ENCODE data around the gene TTC38.
"Not testable (repeated sequence)": the region's sequence is repeated elsewhere in the genome, so short reads cannot be mapped to it uniquely, and the experiment has no call there.

The TTC38 gene

DNA sequence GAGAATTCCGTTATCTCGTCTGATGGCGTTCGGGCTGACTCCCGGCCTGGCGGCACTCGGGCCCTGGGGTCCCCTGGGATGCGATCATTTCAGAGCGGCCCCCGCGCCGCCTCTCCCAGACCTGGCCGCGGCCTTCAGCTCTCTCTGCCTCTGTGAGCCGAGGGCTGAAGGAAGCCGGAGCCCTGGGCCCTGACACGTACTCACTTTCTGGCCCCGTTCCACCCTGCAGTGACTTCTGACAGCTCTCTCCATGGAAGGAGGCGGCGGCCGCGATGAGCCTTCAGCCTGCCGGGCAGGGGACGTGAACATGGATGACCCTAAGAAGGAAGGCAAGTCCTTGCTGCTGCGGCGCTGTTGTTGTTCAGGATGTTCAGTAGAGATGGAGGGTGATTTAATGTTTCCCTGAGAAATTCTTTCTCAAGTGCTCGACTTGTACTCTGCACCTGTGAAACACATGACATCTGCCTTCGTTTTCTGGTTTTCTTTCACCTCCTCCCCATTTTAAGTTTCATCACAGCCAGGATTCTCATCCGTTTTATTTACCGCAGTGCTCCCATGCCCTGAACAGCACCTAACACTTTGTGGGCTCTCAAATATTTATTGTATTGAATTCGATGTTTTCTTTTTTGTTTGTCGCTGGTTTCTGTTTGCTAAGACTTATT, 29.5 kb downstream of the TTC38 start:
- no peak for DNase-seq

- DNase-seq: no peak
These were observed 31.3 kb downstream of the TTC38 start for GRCh38 chr22:46299101-46299500.

GRCh38 chr22:46300491-46300890, 32.7 kb downstream of the TTC38 start:
- DNase-seq: no peak

DNA sequence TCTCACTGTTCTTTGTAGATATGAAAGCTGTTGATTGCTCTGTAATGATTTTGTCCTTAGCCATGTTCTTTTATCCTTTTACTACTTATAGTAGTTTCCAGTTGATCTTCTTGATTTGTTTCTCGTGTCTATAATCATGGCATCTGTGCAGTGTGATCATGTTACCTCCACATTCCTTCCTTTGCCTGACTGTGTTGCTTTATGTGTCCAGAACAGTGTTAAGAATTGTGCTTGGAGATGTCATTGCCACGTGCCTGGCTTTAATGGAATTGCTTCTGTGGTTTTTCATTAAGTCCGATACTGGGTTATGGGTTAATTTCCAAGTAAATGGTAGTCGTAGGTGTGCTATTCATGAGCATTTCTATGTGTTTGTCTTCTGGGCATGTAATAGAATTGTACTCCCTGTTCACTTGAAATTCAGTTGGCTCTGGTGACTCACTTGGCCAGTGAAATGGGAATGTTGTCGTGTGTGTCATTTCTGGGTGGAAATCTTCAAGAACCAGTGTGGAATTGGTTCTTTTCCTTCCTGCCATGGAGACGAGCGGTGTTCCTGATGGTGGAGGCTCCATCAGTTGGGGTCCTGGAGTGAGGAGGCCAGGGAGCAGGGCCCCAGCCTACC, 35.6 kb downstream of the TTC38 start:
- no peak for DNase-seq

DNA sequence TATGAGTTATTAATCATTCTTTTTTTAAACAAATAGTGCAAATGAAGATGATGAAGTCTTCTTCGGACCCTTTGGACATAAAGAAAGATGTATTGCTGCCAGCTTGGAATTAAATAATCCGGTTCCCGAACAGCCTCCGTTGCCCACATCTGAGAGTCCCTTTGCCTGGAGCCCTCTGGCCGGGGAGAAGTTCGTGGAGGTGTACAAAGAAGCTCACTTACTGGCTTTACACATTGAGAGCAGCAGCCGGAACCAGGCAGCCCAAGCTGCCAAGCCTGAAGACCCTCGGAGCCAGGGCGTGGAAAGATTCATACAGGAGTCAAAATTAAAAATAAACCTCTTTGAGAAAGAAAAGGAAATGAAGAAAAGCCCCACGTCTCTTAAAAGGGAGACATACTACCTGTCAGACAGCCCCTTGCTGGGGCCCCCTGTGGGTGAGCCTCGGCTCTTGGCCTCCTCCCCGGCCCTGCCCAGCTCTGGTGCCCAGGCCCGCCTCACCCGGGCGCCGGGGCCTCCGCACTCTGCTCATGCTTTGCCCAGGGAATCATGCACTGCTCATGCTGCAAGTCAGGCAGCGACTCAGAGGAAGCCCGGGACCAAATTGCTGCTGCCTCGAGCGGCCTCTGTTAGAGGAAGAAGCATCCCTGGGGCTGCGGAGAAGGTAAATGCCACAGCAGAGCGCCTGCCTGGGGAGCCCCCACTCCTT, 40.6 kb downstream of the TTC38 start:
- DNase-seq: no peak

GRCh38 chr22:46309526-46310085, 41.8 kb downstream of the TTC38 start:
- DNase-seq: no peak

- DNase-seq: no peak
These were observed 44.2 kb downstream of the TTC38 start for GRCh38 chr22:46312056-46312455.

DNA sequence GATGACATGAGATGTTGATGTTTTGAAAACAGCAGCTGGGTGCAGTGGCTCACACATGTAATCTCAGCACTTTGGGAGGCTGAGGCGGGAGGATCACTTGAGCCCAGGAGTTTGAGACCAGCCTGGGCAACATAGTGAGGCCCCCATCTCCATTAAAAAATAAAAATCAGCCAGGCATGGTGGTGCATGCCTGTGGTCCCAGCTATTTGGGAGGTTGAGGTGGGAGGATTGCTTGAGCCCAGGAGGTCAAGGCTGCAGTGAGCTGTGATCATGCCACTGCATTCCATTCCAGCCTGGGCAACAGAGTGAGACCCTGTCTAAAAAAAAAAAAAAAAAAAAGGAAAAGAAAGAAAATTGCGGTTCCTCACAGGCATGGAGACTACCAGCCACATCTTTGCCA, 45.0 kb downstream of the TTC38 start:
- DNase-seq: not testable (repeated sequence)

DNA sequence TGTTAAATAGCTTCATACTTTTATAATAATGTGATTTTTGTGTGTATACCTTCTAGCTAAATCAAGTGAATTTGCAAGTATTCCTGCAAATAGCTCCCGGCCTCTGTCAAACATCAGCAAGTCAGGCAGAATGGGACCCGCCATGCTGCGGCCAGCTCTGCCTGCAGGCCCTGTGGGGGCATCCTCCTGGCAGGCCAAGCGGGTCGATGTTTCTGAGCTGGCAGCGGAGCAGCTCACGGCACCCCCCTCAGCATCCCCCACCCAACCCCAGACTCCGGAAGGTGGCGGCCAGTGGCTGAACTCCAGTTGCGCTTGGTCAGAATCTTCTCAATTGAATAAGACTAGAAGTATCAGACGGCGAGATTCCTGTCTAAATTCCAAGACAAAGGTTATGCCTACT, 48.2 kb downstream of the TTC38 start:
- DNase-seq: no peak

GRCh38 chr22:46317646-46318045, 49.8 kb downstream of the TTC38 start:
- DNase-seq: no peak

- no peak for DNase-seq
These were observed 50.8 kb downstream of the TTC38 start for GRCh38 chr22:46318576-46318975.

- no peak for DNase-seq
These were observed 51.5 kb downstream of the TTC38 start for GRCh38 chr22:46319319-46319718.

GRCh38 chr22:46320166-46320710, 52.4 kb downstream of the TTC38 start:
- DNase-seq: no peak

DNA sequence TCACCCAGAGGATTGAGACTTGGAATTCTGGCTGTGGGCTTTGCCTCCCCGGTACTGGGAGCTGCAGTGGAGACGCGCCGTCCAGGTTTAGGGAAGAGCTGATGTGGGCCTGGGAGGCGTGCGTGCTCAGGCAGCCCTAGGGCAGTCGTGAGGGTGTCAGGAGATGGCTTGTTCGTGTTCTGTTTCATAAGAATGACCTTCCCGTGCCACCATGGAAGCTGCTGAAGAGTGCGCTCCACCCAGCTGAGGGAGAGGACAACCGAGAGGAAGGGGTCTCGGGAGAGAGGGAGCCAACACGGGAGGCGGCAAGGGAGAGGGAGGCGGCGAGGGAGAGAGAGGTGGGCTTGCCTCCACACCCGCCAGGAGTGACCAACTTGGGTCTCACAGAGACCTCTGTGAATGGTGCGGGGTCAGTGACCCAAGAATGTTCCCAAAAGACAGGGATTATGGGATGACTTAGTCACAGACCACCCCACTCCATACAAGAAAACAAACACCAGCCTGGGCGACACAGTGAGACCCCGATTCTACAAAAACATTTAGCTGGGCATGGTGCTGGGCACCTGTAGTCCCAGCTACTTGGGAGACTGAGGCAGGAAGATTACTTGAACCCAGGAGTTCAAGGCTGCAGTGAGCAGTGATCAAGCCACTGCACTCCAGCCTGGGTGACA, 53.0 kb downstream of the TTC38 start:
- no peak for DNase-seq

- DNase-seq: no peak
These were observed 54.9 kb downstream of the TTC38 start for GRCh38 chr22:46322711-46323110.

- no peak for DNase-seq
These were observed 55.4 kb downstream of the TTC38 start for GRCh38 chr22:46323162-46323561.

DNA sequence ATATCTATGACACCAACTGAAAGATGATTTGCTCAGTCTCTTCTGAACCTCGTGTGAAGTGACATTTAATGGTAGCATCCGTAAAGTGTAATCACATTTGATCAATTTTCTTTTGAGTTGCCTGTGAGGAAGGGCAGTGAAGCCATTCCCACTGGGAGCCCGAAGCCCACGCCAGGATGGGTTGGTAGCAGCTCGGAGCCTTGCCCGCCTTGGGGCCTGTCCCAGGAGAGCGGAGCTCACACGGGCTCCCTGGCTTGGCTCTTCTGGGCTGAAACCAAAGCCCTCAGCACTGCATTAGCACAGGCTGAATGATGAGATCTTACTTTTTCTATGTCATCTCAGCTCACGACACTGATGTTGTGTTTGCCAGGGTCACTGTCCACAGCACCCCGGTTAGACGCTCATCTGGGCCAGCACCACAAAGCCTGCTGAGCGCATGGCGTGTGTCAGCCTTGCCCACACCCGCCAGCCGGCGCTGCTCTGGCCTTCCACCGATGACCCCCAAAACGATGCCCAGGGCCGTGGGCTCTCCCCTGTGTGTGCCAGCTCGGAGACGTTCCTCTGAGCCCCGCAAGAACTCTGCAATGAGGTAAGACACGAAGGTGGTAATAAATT, 58.4 kb downstream of the TTC38 start:
- no peak for DNase-seq

- DNase-seq: no peak
These were observed 60.1 kb downstream of the TTC38 start for GRCh38 chr22:46327691-46328465.

- no peak for DNase-seq
These were observed 61.0 kb downstream of the TTC38 start for GRCh38 chr22:46328797-46329196.

- no peak for DNase-seq
These were observed 61.8 kb downstream of the TTC38 start for GRCh38 chr22:46329616-46330015.

DNA sequence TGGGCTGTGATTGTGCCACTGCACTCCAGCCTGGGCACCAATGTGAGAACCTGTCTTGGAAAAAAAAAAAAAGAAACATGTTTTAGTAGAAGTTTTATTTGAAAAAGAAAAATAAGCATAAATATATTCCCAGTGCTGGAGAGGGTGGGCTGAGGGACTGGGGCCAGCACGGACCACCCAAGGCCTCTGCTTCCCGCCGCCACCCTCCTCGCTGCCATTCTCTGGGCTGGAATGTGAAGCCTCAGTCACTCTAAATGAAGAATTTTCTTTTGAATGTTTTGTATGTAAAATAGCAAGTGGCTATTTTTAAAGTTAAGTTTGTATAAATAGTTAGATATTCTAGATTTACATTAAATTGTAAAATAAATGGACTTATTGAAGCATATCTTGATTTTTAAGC, 62.6 kb downstream of the TTC38 start:
- DNase-seq: no peak

GRCh38 chr22:46331496-46331895, 63.7 kb downstream of the TTC38 start:
- DNase-seq: no peak
